Measurements from ENCODE around the gene CD14. TPM values are rescaled to one million over a fixed set of nuclear protein-coding genes. Genes with fewer than 3 reads are reported as not detected.
"Not testable (repeated sequence)": the region's sequence is repeated elsewhere in the genome, so short reads cannot be mapped to it uniquely, and the experiment has no call there.

CD14 gene
- total RNA-seq, 4 donors from 2014 or later = 18.5 to 36.7 (median 30.0) TPM

DNA sequence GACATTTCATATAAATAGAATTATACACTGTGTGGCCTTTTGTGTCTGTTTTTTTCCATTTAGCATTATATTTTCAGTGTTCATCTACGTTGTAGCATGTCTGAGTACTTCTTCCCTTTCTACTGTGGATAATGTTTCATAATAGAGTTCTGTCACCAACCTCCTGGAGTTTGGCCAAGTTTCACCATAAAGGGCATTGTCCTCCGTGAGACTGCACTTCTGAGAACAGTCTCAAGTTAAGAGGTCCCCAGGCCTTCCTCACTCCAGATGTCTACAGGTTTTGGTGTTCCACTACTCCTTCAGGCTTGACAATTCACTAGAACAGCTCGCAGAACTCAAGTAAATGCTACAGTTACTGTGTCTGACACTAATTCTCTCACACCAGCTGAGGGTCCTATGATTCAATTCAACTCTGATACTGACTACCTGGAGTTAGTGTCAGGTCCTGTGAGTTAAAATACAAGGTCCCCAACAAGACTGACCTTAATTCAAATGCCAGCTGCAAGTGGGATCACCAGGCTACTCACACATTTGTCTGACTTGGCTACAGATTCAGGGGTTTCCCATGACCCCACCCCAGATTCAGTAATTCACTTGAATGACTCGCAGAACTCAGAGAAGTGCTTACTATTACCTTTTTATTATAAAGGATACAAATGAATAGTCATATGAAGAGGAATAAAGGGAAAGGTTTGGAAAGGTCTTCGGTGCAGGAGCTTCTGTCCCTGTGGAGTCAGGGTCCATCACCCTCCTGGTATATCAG, 37.3 kb downstream of the CD14 start:
- WGBS, 2 donors = 46 to 51% methylated on average over 5 of the region's 5 CpGs
- DNase-seq = peak; percentile 65 to 69
- Histone ChIP-seq H3K4me3 (replicated peaks in 1 of 3) (no peak overlapping the region), H3K27ac (peak overlapping the region; percentile 80 to 90 (median 85)), H3K9me3 (no peaks in the 10 kb centered on the region), H3K36me3 (no peaks in the 10 kb centered on the region), H3K27me3 (no peaks in the 10 kb centered on the region), H3K4me1 (peaks cover 21 to 28% of the 10 kb centered on the region in 2 donors)
- intact Hi-C loops (cut with DNase I) = no loop called here
- TF ChIP-seq POLR2A (IDR thresholded peaks at IDR 0.05) = no peak
- TF ChIP-seq, protein P1, sequence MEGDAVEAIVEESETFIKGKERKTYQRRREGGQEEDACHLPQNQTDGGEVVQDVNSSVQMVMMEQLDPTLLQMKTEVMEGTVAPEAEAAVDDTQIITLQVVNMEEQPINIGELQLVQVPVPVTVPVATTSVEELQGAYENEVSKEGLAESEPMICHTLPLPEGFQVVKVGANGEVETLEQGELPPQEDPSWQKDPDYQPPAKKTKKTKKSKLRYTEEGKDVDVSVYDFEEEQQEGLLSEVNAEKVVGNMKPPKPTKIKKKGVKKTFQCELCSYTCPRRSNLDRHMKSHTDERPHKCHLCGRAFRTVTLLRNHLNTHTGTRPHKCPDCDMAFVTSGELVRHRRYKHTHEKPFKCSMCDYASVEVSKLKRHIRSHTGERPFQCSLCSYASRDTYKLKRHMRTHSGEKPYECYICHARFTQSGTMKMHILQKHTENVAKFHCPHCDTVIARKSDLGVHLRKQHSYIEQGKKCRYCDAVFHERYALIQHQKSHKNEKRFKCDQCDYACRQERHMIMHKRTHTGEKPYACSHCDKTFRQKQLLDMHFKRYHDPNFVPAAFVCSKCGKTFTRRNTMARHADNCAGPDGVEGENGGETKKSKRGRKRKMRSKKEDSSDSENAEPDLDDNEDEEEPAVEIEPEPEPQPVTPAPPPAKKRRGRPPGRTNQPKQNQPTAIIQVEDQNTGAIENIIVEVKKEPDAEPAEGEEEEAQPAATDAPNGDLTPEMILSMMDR (IDR thresholded peaks at IDR 0.05) = no peak

DNA sequence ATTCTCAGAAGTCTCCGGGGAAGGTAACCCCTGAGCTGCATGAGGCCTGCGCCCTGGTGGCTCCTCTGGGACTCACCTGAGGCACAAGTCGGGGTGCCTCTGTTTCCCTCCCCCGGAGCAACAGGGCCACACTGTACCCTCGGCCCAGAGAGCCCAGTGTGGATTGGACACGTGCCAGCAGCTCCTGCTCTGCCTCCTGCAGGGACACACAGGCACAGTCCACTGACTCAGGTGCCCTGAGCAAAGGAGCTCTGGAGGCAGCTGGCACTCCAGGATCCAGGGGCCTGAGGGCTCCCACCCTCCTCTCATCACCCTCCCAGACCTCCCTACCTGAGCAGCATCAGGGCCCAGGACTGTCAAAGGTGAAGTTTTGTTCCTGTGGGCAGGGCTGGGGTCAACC, 38.8 kb downstream of the CD14 start:
- WGBS, 2 donors = no CpG with 5 or more reads among the region's 6 CpGs
- TF ChIP-seq, protein P1 (IDR thresholded peaks at IDR 0.05) = no peak
- no peak for TF ChIP-seq POLR2A (IDR thresholded peaks at IDR 0.05)
- peak; percentile 17 to 37 for DNase-seq
- Histone ChIP-seq H3K9me3 (no peaks in the 10 kb centered on the region), H3K36me3 (no peaks in the 10 kb centered on the region), H3K4me3 (replicated peaks in 1 of 3) (no peak overlapping the region), H3K4me1 (peaks cover 21 to 28% of the 10 kb centered on the region in 2 donors), H3K27me3 (no peaks in the 10 kb centered on the region), H3K27ac (peak overlapping the region in 1 of 3 donors; percentile 90)
- intact Hi-C loops (cut with DNase I) = no loop called here

DNA sequence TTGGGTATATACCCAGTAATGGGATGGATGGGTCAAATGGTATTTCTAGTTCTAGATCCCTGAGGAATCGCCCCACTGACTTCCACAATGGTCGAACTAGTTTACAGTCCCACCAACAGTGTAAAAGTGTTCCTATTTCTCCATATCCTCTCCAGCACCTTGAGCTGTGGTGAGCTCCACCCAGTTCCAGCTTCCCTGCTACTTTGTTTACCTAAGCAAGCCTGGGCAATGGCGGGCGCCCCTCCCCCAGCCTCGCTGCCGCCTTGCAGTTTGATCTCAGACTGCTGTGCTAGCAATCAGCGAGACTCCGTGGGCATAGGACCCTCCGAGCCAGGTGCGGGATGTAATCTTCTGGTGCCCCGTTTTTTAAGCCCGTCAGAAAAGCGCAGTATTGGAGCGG, 39.9 kb downstream of the CD14 start:
- H3K9me3 ChIP-seq; H3K36me3 ChIP-seq; H3K27ac ChIP-seq; intact Hi-C loops (cut with DNase I); H3K4me3 ChIP-seq (replicated peaks in 1 of 3); H3K27me3 ChIP-seq: not testable (repeated sequence)
- H3K4me1 ChIP-seq = peaks cover 21 to 28% of the 10 kb centered on the region in 2 donors
- DNase-seq = peak in 1 of 2 donors; percentile 27
- 40 to 47% methylated on average over 7 to 12 of the region's 14 CpGs for WGBS, 2 donors

DNA sequence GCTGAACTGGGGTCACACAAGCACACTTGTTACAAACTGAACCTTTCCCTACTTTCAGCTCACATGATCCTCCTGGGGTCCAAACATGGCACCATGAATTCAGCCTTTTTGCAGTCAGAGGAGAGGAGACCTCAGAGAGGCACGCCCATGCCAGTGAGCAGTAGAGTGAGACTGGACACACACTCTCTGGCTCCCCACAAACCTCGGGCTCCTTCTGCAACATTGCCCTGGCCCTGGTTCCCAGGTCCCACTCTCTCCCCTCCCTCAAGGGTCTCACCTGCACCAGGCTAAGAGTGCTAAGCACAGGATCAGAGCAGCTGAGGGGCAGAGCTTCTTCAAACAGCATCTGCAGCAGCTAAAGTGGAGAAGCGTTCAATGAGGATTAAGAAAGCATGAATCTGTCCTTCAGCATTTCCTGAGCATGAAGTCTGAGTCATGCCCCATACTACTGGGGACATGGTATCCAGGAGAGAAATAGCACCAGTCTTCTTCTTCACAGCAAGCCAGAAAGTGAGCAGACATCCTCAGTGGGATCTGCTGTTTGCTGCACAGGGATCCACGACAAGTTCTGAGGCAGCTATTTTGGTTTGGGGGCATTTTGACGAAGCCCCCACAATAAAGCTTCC, 41.1 kb downstream of the CD14 start:
- H3K4me1 ChIP-seq = peaks cover 18 to 23% of the 10 kb centered on the region in 2 donors
- H3K36me3 ChIP-seq = no peaks in the 10 kb centered on the region
- no peaks in the 10 kb centered on the region for H3K9me3 ChIP-seq
- H3K27me3 ChIP-seq = no peaks in the 10 kb centered on the region
- no peak overlapping the region for H3K4me3 ChIP-seq (replicated peaks in 1 of 3)
- WGBS, 2 donors = 72 to 74% methylated on average over 4 to 5 of the region's 5 CpGs
- intact Hi-C loops (cut with DNase I) = no loop called here
- no peak overlapping the region for H3K27ac ChIP-seq
- DNase-seq = no peak
- TF ChIP-seq, protein P1 (IDR thresholded peaks at IDR 0.05) = no peak
- no peak for TF ChIP-seq POLR2A (IDR thresholded peaks at IDR 0.05)

DNA sequence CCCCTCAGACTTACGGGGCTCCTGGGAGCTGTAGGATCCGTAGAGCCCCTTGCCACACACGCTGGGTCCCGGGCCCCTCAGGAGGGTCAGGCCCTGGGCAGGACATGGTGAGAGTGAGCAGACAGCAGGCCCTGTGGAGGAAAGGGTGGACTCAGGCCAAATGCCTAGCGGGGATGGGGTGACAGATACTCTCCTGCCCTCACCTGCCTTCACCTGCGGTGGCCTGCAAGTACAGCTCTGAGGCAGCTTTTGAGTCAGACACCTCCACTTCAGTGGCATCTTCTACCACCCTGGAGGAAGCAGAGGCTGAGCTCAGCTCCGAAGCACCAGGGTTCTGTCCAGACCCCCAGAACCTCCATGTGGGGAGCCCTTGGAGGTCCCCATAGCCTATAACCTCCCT, 42.1 kb downstream of the CD14 start:
- DNase-seq = no peak
- Histone ChIP-seq H3K4me1 (peaks cover 8 to 15% of the 10 kb centered on the region in 2 donors), H3K4me3 (replicated peaks in 1 of 3) (no peak overlapping the region), H3K27ac (no peak overlapping the region), H3K9me3 (no peaks in the 10 kb centered on the region), H3K36me3 (no peaks in the 10 kb centered on the region), H3K27me3 (no peaks in the 10 kb centered on the region)
- TF ChIP-seq POLR2A (IDR thresholded peaks at IDR 0.05) = no peak
- TF ChIP-seq, protein P1 (IDR thresholded peaks at IDR 0.05) = no peak
- WGBS, 2 donors = 86 to 95% methylated on average over 5 to 7 of the region's 7 CpGs
- intact Hi-C loops (cut with DNase I) = no loop called here
